D341Med (cell line): ENCODE results near the gene NAA11.
"Not testable (repeated sequence)": the region's sequence is repeated elsewhere in the genome, so short reads cannot be mapped to it uniquely, and the experiment has no call there.

Source experiments
- DNase-seq: peaks from one replicate; pipeline ENCODE4 v3.0.0; 2012; ENCODE audit warnings: low spot score

NAA11 gene

GRCh38 chr4:79308971-79309370, 16.9 kb downstream of the NAA11 start:
- DNase-seq, result no peak

- DNase-seq, result peak; percentile 41
Measured at GRCh38 chr4:79308137-79308536, 17.7 kb downstream of the NAA11 start.

GRCh38 chr4:79306795-79307194, 19.1 kb downstream of the NAA11 start:
- no peak for DNase-seq

GRCh38 chr4:79300280-79300679, 25.6 kb downstream of the NAA11 start:
- no peak for DNase-seq

DNA sequence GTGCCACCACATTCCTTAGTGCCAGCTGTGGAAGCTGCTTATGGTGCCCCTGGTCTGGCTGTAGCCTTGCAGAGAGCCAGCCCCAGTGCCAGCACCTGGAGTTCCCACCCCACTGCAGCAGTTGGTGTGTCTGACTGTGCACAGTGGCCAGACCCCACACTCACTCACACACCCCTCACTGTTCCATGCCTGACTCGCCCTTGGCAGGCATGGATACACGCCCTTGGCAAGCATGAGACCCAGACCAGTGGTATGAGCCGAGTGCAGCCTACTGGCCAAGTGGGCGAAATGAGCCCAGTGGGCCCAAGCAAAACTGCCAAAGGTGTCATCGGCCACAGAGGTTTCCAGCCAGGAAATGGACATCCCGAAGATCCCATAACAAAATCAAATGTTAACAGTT, 27.4 kb downstream of the NAA11 start:
- no peak for DNase-seq

GRCh38 chr4:79298027-79298426, 27.8 kb downstream of the NAA11 start:
- no peak for DNase-seq

- DNase-seq, result no peak
Measured at GRCh38 chr4:79297479-79297878, 28.4 kb downstream of the NAA11 start.

DNA sequence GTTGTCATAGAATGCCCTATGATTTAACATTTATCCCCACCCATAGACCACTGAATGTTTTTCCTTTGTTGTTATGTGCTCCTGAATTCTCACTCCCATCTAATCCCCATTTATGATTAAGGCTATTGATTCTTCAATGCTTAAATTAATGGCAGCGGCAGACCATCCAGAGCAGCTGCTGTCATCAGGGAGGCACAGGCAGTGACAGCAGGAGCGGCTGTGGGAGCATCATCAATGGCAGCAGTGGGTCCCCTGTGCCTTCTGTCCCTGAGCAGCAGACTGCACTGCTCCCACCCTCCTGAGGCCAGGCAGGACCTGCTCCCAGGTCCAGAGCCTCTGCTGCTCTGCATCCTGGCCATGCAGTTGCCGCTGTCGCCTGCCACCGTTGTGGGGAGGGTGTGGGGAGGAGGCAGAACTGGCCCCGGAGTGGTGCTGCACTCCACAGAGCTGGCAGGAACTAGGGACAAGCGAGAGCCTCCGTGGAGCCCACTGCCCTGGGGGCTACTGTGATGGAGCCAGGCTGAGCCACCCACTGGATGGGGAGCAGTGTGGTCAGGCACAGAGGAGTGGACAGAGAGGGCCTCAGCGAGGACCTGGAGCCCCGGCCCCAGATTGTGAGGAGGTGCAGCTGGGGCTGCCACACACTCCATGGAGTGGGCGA, 29.0 kb downstream of the NAA11 start:
- DNase-seq, result no peak

DNA sequence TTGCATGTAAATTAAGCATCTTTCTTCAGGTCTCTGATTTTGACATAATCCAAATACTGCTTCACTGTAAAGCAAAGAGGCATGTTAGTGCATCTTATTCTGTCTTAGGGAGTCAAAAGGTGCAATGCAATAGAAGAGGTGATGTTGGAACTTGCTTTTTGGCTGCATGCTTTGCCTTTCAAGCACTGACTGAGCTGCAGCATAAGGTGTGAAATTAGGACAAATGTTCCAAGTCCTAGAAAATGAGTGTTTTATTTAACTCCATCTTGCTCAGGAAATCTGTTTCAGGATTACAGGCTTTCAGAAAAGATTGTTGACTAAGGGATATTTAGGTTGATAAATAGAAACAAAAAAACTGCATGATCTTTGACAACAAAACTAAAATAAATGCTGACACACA, 30.8 kb downstream of the NAA11 start:
- no peak for DNase-seq

DNA sequence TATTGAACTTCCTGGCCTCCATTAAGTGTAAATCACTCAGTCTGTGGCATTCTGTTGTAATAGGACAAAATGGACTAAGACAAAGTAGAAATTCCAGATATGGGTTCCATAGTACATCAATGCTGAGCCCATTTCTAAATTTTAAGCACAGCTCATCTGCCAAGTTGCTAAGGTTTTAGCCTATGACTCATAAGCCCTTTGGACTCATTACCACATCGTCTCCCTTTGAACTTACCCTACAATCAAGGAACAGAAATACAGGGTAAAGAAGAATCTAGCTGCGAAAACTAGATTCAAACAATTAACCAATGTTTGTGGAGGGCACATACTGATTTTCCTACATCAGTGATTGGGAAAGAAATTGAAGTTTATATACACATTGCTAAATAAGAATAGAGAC, 31.8 kb downstream of the NAA11 start:
- no peak for DNase-seq

DNA sequence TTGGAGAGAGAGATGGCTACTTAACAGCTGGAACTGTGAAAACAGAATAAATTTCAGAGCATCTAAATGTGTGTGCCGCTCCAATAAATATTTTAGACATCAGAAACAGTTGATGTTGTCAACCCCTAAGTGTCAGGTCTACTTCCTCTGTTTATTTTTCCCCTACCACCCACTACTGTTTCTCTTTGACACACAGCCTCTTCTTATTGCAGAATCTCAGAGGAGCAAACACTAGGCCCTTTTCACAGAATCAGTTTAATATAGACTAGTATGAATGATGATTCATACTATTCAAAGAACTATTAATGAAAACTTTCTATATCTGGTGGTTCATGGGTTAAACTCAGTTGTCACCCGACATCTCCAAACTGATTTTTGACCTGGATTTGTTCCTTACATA, 33.9 kb downstream of the NAA11 start:
- DNase-seq, result no peak

GRCh38 chr4:79290376-79290775, 35.5 kb downstream of the NAA11 start:
- DNase-seq, result no peak

DNA sequence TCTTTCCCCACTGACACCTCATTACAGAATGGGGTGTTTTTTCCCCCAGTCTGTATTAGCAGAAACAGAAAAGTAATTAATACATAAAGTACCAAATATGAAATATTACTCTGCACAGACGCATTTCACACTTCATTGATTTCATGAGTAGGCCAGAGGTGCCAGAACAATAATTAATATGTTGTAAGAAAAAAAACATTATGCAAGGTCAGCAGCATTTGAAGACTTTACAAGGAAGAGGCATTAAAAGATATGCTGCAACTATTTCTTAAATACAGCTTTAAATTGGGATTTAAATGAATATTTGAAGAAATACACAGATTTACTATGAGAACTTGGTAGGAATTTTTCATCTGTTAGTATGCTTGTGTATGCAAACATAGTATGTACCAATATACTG, 37.7 kb downstream of the NAA11 start:
- DNase-seq, result no peak

- DNase-seq, result no peak
Measured at GRCh38 chr4:79287718-79288117, 38.1 kb downstream of the NAA11 start.

DNA sequence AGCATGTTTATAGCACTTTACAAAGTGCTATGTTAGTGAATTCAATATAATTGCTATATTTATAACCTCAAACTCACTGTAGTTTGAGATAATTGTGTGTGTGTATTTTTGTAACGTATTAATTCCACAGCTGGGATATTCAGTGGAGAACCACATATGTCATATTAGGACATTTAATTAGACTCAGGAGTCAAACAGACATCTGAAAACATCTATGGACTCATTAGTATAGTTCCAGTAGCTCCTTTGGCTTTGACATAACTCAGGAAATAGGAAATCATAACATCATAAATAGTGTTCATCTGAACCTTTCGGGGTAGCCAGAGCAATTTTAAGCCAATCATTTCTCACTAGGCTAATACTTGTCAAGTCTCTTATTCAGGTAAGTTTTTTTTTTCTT, 38.8 kb downstream of the NAA11 start:
- DNase-seq, result no peak

DNA sequence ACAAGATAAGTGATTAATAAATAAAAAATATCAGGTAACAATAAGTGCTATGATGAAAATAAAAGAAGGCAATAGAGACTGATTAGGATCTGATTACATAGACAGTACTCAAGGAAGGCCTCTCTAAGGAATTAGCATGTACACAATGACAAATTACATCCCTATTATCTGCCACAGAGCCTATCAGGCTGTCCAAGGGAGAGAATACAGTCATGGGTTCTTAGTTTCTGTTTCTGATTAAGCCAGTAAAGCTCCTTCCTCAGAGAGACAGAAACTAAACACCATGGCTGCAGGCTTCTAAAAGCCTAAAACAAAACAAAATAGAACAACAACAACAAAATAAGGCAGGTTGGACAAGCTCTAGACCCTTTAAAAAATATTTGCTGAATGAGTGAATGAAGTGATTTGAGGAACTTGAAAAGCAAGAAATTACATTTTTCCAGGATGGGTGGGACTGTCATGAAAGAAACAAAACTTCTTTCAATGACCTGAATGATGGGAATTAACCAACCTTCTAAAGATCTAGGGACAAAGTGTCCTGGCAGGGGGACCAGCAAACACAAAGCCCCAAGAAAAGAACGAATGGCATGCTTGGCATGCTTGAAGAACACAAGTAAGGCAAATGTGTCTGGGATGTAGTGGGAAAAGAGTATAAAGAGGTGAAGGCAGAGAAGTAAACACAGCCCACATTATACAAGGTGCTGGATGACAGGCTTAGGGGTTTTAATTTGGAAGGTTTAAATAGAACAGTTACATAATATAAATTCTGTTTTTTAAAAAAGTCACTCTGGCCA, 44.1 kb downstream of the NAA11 start:
- no peak for DNase-seq

DNA sequence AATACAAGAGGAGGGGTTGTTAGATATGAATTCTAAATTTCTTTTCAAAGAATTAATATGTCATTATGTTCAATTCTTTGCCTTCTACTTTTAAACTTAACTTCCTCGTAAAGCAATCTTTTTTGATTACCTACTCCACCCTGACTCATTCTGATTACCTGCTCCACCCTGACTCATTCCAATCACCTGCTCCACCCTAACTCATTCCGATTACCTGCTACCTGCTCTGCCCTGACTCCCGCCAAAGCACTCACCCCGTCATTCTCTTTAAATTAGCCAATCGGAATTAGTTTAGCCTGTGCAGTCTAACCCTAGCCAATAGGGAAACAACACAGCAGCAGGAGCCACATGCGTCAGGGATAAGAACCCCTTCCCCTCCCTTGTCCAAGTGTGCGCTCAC, 48.4 kb downstream of the NAA11 start:
- DNase-seq, result not testable (repeated sequence)

GRCh38 chr4:79273915-79274314, 51.9 kb downstream of the NAA11 start:
- no peak for DNase-seq

- no peak for DNase-seq
Measured at GRCh38 chr4:79272761-79273160, 53.1 kb downstream of the NAA11 start.

GRCh38 chr4:79272126-79272525, 53.7 kb downstream of the NAA11 start:
- DNase-seq, result no peak

GRCh38 chr4:79267671-79268070, 58.2 kb downstream of the NAA11 start:
- no peak for DNase-seq
